ENCODE data around the gene PTPRN2. TPM values are rescaled to one million over a fixed set of nuclear protein-coding genes. Genes with fewer than 3 reads are reported as not detected.
A peak's percentile ranks its signal among the peaks of the same experiment; 100 is the strongest.

The PTPRN2 gene
- total and polyA plus RNA-seq, 2 of the 8 experiments (the other 6 are each of a cell fraction or from before 2014, with no cell fraction given) = 2.6 to 4.5 TPM

DNA sequence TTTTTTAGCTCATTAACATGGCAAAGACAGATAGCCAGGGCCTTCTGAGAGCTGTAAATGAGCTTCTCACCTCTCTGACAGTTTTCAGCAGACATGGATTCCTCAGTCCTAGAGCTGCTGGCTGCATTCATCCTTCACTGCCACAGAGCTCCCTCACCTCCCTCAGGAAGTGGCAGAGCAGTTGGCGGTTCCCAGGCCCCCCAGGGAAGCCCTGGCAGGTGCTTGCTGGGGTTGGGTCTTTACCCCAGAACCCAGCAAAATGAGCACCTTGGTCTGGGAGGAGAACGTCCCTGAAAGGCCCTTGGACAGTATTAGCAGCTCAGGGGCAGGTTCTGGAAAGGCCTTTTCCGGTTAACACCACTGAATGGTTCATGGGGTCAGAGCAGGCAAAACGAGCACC lies 288.0 kb downstream of the PTPRN2 start:
- H2BK120ac ChIP-seq (replicated peaks; ENCODE audit: low read depth, low read length) = no peak overlapping the region
- H2BK20ac ChIP-seq (ENCODE audit: low read length) = no peak overlapping the region
- no peaks in the 10 kb centered on the region for H3K27me3 ChIP-seq (replicated peaks in 1 of 4; ENCODE audit: control insufficient read depth in 3 of 4, extremely low read depth in 1 of 4, insufficient read depth in 3 of 4, low read length in 3 of 4)
- no peak overlapping the region for H4K91ac ChIP-seq (replicated peaks; ENCODE audit: insufficient read length, low read length)
- H3K4me1 ChIP-seq (replicated peaks in 1 of 4; ENCODE audit: control insufficient read depth in 3 of 4, insufficient read depth in 4 of 4, low read length in 3 of 4) = peaks cover 1 to 8% (median 3%) of the 10 kb centered on the region in 4 experiments; a peak in 4 of 7 replicates
- no peak overlapping the region for H3K14ac ChIP-seq (ENCODE audit: insufficient read length)
- H3K9me3 ChIP-seq (ENCODE audit: insufficient read depth in 2 of 2, low read depth in 1 of 2, low read length in 1 of 2) = peaks cover 3 to 38% of the 10 kb centered on the region in 2 experiments
- no peaks in the 10 kb centered on the region for H3K79me2 ChIP-seq (ENCODE audit: control insufficient read depth in 1 of 2, insufficient read depth in 2 of 2, low read length in 2 of 2)
- no peak overlapping the region for H3K18ac ChIP-seq (ENCODE audit: extremely low read depth, low read length)
- no peaks in the 10 kb centered on the region for H3K79me1 ChIP-seq (ENCODE audit: low read depth, low read length)
- H4K8ac ChIP-seq (ENCODE audit: extremely low read depth, insufficient read depth, low read length) = 0 out of 2 replicates have a peak overlapping the region, but pooled peaks have one; percentile 53
- 68% methylated on average over 4 of the region's 4 CpGs; no CpG with 5 or more reads in 1 of the 2 experiments for WGBS, 2 experiments (ENCODE audit: extremely low coverage in 1 of 2, insufficient coverage in 1 of 2, insufficient read length in 1 of 2, insufficient replicate concordance in 2 of 2, low coverage in 1 of 2, low lambda C conversion rate in 2 of 2, missing lambda C conversion rate in 1 of 2)
- no peaks in the 10 kb centered on the region for H3K23me2 ChIP-seq (ENCODE audit: low read depth, low read length)
- H3K36me3 ChIP-seq (ENCODE audit: control insufficient read depth in 2 of 4, insufficient read depth in 4 of 4, low read length in 3 of 4) = no peaks in the 10 kb centered on the region
- 0 out of 2 replicates have a peak overlapping the region, but pooled peaks have one; percentile 9 for H2BK12ac ChIP-seq (ENCODE audit: low read depth, low read length)
- no peak overlapping the region for H3K9ac ChIP-seq (replicated peaks in 1 of 4; ENCODE audit: extremely low read depth in 1 of 4, low read depth in 3 of 4, low read length in 3 of 4)
- H3K4ac ChIP-seq (replicated peaks; ENCODE audit: insufficient read length, low read depth, low read length) = no peak overlapping the region
- H3K56ac ChIP-seq (replicated peaks; ENCODE audit: insufficient read length, low read depth, low read length) = no peak overlapping the region
- POLR2A ChIA-PET (ENCODE audit: partially characterized antibody) = no interaction called here
- no peak overlapping the region for H4K5ac ChIP-seq (ENCODE audit: insufficient read length, low read depth, low read length)
- no peak overlapping the region for H3K4me3 ChIP-seq (ENCODE audit: extremely low read depth in 1 of 4, insufficient read depth in 2 of 4, low read depth in 3 of 4, low read length in 4 of 4)
- no peak overlapping the region for H3K23ac ChIP-seq (ENCODE audit: insufficient read length)
- no peak overlapping the region for H3K4me2 ChIP-seq (ENCODE audit: insufficient read depth in 1 of 2, low read depth in 2 of 2, low read length in 2 of 2)
- DNase-seq (ENCODE audit: low read depth in 1 of 2, low spot score in 2 of 2) = peak in 1 of 2 experiments; percentile 36
- H2BK15ac ChIP-seq (ENCODE audit: low read length) = no peak overlapping the region
- H4K20me1 ChIP-seq (replicated peaks in 1 of 2; ENCODE audit: control insufficient read depth in 1 of 2, insufficient read depth in 2 of 2, low read length in 2 of 2) = no peaks in the 10 kb centered on the region
- no peak overlapping the region for H3K27ac ChIP-seq (ENCODE audit: low read depth, low read length)
- no peak overlapping the region for H2AK5ac ChIP-seq (ENCODE audit: low read depth, low read length)
- no peak for FAIRE-seq
- no peak overlapping the region for H2AFZ ChIP-seq (ENCODE audit: low read length)
- CTCF ChIA-PET (ENCODE audit: partially characterized antibody) = no interaction called here
- no peak overlapping the region for H2BK5ac ChIP-seq (ENCODE audit: low read depth, low read length)
- TF ChIP-seq HDAC6 (IDR thresholded peaks at IDR 0.05; ENCODE audit: low read depth, low read length) (no peak), POLR2AphosphoS5 (IDR thresholded peaks at IDR 0.05; ENCODE audit: low read depth, low read length) (no peak), KDM4A (IDR thresholded peaks at IDR 0.05; ENCODE audit: low read depth, low read length, severe bottlenecking) (no peak), E2F6 (IDR thresholded peaks at IDR 0.05) (no peak)

Measured in H1 (cell line).